Activated B cell treated with CpG ODN at 0.5 μM for 24 hours (primary cell): ENCODE results near the gene ELL2. TPM values are rescaled to one million over a fixed set of nuclear protein-coding genes. Genes with fewer than 3 reads are reported as not detected.

Experiments used
- ATAC-seq: fragments of 200-7000 bp; cut with Tn5 transposase; one replicate; pipeline ENCODE4 v1.10.0; 2021; ENCODE audit warnings: low read depth, mild to moderate bottlenecking, moderate library complexity
- CTCF ChIA-PET: fragments of 350-600 bp; sonication (Branson Sonifier 250); formaldehyde crosslinking; loops from one replicate; lab custom pipeline; 2021; ENCODE audit warnings: antibody characterized with exemption; lab: Charles Lee
- POLR2A ChIA-PET: fragments of 350-600 bp; sonication (Branson Sonifier 250); formaldehyde crosslinking; loops from one replicate; lab custom pipeline; 2021; ENCODE audit warnings: antibody characterized with exemption; lab: Charles Lee
- DNase-seq: peaks from one replicate; pipeline ENCODE4 v3.0.0; 2022
- H3K27ac Mint-ChIP-seq: one replicate; pipeline ENCODE4 v1.8.0; 2020; ENCODE audit warnings: mixed read lengths
- H3K27me3 Mint-ChIP-seq: one replicate; pipeline ENCODE4 v1.8.0; 2021; ENCODE audit warnings: mixed read lengths
- H3K36me3 Mint-ChIP-seq: one replicate; pipeline ENCODE4 v1.8.0; 2021; ENCODE audit warnings: low read depth, mixed read lengths
- H3K4me1 Mint-ChIP-seq: one replicate; pipeline ENCODE4 v1.8.0; 2021; ENCODE audit warnings: mixed read lengths
- H3K4me3 Mint-ChIP-seq: one replicate; pipeline ENCODE4 v1.8.0; 2020; ENCODE audit warnings: mild to moderate bottlenecking, mixed read lengths
- H3K9me3 Mint-ChIP-seq: one replicate; pipeline ENCODE4 v1.8.0; 2020; ENCODE audit warnings: mixed read lengths
- intact Hi-C: fragments of 100-400 bp; cut with micrococcal nuclease; formaldehyde crosslinking; loops from one replicate; pipeline ENCODE4 v1.15.1; 2024
- total RNA-seq: library from RNA; stranded (reverse); gene quantifications from 2 replicates; pipeline ENCODE4 v1.2.3, GENCODE V29; 2022
- TF ChIP-seq, protein P1 (sequence below): fragments of 200-600 bp; IDR thresholded peaks from one replicate; pipeline ENCODE4 v1.8.0; 2022; ENCODE audit warnings: antibody characterized with exemption, mild to moderate bottlenecking

The ELL2 gene
- total RNA-seq, 1 donor from 2014 or later: 56.0 TPM

DNA sequence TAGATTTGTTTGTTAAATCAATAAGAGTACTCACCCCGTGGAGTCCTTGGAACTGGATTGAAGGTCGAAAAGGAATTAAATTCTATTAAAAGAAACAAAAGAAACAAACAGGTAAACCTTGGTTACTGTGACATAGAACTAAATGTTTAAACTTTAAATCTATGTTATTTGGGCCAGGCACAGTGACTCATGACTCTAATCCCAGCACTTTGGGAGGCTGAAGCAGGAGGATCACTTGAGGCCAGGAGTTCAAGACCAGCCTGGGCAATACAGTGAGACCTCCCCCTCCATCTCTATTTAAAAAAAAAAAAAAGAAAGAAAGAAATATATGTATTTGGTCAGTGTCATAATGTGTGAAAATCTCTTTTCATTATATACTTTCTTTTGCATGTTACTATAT, 18.7 kb downstream of the ELL2 start:
- no peaks in the 10 kb centered on the region for H3K9me3 Mint-ChIP-seq
- no peak overlapping the region for H3K4me3 Mint-ChIP-seq
- no peaks in the 10 kb centered on the region for H3K27me3 Mint-ChIP-seq
- intact Hi-C loops: loop anchor here (2.0 kb wide), 1 partner anchor 14 kb away; no protein-coding TSS in a partner anchor
- no peak for ATAC-seq
- peaks cover 8% of the 10 kb centered on the region for H3K4me1 Mint-ChIP-seq
- ChIA-PET POLR2A (no interaction called here), CTCF (interaction anchor here (1.4 kb wide), 1 partner anchor 18 kb away, joined by 5 read pairs; the partner anchor contains the start of gene ELL2)
- DNase-seq: no peak
- H3K36me3 Mint-ChIP-seq: peaks cover 38% of the 10 kb centered on the region
- TF ChIP-seq, protein P1, sequence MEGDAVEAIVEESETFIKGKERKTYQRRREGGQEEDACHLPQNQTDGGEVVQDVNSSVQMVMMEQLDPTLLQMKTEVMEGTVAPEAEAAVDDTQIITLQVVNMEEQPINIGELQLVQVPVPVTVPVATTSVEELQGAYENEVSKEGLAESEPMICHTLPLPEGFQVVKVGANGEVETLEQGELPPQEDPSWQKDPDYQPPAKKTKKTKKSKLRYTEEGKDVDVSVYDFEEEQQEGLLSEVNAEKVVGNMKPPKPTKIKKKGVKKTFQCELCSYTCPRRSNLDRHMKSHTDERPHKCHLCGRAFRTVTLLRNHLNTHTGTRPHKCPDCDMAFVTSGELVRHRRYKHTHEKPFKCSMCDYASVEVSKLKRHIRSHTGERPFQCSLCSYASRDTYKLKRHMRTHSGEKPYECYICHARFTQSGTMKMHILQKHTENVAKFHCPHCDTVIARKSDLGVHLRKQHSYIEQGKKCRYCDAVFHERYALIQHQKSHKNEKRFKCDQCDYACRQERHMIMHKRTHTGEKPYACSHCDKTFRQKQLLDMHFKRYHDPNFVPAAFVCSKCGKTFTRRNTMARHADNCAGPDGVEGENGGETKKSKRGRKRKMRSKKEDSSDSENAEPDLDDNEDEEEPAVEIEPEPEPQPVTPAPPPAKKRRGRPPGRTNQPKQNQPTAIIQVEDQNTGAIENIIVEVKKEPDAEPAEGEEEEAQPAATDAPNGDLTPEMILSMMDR: no peak
- no peak overlapping the region for H3K27ac Mint-ChIP-seq

DNA sequence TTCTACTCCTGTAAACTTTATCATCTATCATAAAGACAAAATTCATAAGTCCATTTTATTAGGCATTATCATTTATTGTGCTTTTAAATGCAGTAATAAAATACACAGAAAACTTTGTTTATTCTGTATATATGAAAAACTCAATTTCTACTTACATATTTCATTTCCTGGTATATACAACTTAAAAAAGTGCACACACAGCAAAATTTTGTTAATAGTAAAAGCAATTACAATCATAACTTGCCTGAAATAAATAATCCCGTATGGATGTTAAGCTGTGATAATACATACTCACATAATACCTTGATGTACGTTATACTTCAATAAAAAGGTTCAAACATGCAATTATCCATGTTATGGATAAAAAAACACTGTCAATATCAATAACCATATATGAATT, 19.2 kb downstream of the ELL2 start:
- ATAC-seq (no peak), DNase-seq (no peak)
- Mint-ChIP-seq H3K4me3 (no peak overlapping the region), H3K27me3 (no peaks in the 10 kb centered on the region), H3K27ac (no peak overlapping the region), H3K36me3 (peaks cover 41% of the 10 kb centered on the region), H3K4me1 (peaks cover 8% of the 10 kb centered on the region), H3K9me3 (no peaks in the 10 kb centered on the region)
- POLR2A ChIA-PET: no interaction called here
- TF ChIP-seq, protein P1: no peak
- CTCF ChIA-PET: no interaction called here
- intact Hi-C loops: loop anchor here (2.0 kb wide), 1 partner anchor 14 kb away; no protein-coding TSS in a partner anchor

DNA sequence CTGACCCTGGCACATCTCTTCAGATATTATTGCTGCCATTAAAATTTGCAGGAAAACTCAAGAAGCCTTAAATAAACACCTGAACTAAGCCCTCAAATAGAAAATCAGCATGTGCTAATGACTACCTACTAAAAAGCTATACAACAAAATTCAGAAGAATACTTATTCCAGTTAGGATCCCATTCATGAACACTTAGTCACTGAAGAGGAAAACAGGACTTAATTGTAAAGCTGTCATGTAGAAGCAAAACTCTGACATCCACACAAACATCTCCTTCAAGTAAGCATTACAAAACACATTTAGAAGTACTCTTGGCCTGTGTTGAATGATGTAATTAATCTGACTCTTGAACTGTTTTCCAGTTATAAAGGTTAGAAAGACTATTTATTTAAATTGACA, 19.9 kb downstream of the ELL2 start:
- ChIA-PET POLR2A (no interaction called here), CTCF (no interaction called here)
- ATAC-seq: no peak
- intact Hi-C loops: loop anchor here (2.0 kb wide), 1 partner anchor 13 kb away; no protein-coding TSS in a partner anchor
- Mint-ChIP-seq H3K4me1 (peaks cover 8% of the 10 kb centered on the region), H3K27ac (no peak overlapping the region), H3K27me3 (no peaks in the 10 kb centered on the region), H3K9me3 (no peaks in the 10 kb centered on the region), H3K36me3 (peaks cover 43% of the 10 kb centered on the region), H3K4me3 (no peak overlapping the region)
- DNase-seq: no peak
- TF ChIP-seq, protein P1: no peak

DNA sequence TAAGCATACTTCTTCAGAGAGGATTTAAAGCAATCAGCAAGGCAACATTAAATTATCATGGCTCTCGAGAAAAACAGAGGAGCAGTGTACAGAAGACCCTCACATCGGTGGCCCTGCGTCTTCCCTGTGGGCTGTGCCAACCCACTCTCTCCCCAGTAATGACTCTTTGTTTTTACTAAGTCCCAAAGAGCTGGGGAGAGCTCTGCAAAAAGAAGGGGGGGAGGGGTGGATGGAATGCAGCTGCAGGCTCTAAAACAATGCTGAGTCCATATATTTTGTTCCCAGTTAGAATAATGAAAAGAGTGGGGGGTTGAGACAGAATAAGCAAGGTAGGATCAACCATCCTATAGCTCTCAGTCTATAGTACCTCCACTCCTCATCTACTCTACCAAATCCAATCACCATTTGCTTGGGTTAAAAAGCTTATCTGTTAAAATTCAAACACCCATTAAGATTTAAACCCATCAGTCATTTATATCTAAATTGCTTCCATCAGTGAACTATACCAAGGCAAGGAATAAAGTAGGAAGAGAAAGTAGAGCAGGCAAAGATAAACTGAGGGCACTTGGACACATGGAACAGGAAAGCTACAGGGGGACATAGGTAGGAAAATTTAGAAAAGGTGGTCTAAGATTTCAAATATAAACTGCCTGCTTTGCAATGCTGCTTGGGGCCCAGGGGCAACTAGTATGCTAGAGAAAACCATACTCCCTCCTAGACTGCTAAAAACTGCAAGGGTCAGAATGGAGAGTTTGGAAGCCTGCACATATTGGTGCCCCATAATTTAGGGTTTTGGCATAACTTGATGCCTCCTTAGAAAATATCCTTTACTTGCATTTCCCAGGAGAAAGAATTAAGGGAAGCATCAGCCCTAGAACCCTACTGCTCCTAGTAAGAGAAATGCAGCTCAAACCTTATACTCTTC, 20.6 kb downstream of the ELL2 start:
- Mint-ChIP-seq H3K4me3 (no peak overlapping the region), H3K36me3 (peaks cover 48% of the 10 kb centered on the region), H3K9me3 (no peaks in the 10 kb centered on the region), H3K4me1 (peaks cover 8% of the 10 kb centered on the region), H3K27me3 (no peaks in the 10 kb centered on the region), H3K27ac (no peak overlapping the region)
- DNase-seq: no peak
- POLR2A ChIA-PET: no interaction called here
- TF ChIP-seq, protein P1: no peak
- CTCF ChIA-PET: no interaction called here
- intact Hi-C loops: no loop called here
- no peak for ATAC-seq

DNA sequence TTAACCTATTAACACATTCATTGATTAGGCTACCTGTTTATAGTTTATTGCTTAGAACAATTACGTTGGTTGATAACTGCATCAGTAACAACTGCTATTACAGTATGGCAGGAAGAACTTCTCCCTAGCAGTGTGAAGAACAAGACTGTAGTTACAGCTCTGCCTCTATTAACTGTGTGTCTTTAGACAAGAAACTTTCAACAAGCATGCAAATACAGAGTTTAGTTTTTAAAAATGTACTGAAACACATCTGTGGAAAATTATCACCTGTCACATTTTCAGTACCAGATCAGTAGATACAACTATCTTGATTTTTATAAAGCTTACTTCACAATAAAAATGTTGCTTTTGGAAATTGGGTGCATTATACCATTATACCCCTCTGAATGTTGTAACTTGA, 22.2 kb downstream of the ELL2 start:
- ATAC-seq: no peak

More for the DNA sequence above, 22.2 kb downstream of the ELL2 start:
- no peak overlapping the region for H3K27ac Mint-ChIP-seq
- H3K4me1 Mint-ChIP-seq: no peaks in the 10 kb centered on the region
- H3K9me3 Mint-ChIP-seq: peaks cover 4% of the 10 kb centered on the region
- DNase-seq: no peak
- H3K36me3 Mint-ChIP-seq: peaks cover 44% of the 10 kb centered on the region
- CTCF ChIA-PET: no interaction called here
- H3K4me3 Mint-ChIP-seq: no peak overlapping the region
- H3K27me3 Mint-ChIP-seq: no peaks in the 10 kb centered on the region
- POLR2A ChIA-PET: no interaction called here
- TF ChIP-seq, protein P1: no peak
- intact Hi-C loops: no loop called here
